HG02623 (cell line): ENCODE data around the gene TSHR.
A peak's percentile ranks its signal among the peaks of the same experiment; 100 is the strongest.
"Not testable (repeated sequence)": the region's sequence is repeated elsewhere in the genome, so short reads cannot be mapped to it uniquely, and the experiment has no call there.

ENCODE experiments used
- ATAC-seq: cut with Tn5 transposase; IDR thresholded peaks from one replicate; pipeline ENCODE4 v1.9.1; 2021; ENCODE audit warnings: moderate library complexity; ENCODE audit not compliant: unreplicated experiment

The TSHR gene

GRCh38 chr14:80948291-80948690 is 7.1 kb upstream of the TSHR start:
- ATAC-seq = no peak

- no peak for ATAC-seq
Measured at GRCh38 chr14:80951491-80951890, 3.9 kb upstream of the TSHR start.

GRCh38 chr14:80953211-80953610 is 2.2 kb upstream of the TSHR start:
- ATAC-seq = not testable (repeated sequence)

GRCh38 chr14:80954687-80955299 is 628 bp upstream of the TSHR start:
- no peak for ATAC-seq

- no peak for ATAC-seq
Measured at GRCh38 chr14:80956102-80956501, 681 bp downstream of the TSHR start.

- no peak for ATAC-seq
Measured at GRCh38 chr14:80956922-80957321, 1.5 kb downstream of the TSHR start.

- no peak for ATAC-seq
Measured at GRCh38 chr14:80957613-80958012, 2.2 kb downstream of the TSHR start.

- no peak for ATAC-seq
Measured at GRCh38 chr14:80958226-80958625, 2.8 kb downstream of the TSHR start.

- ATAC-seq = no peak
Measured at GRCh38 chr14:80958939-80959338, 3.5 kb downstream of the TSHR start.

GRCh38 chr14:80959496-80959895 is 4.1 kb downstream of the TSHR start:
- peak; percentile 97 for ATAC-seq

- no peak for ATAC-seq
Measured at GRCh38 chr14:80965037-80965436, 9.6 kb downstream of the TSHR start.

- no peak for ATAC-seq
Measured at GRCh38 chr14:80973931-80974641, 18.7 kb downstream of the TSHR start.

GRCh38 chr14:80974679-80975078 is 19.3 kb downstream of the TSHR start:
- ATAC-seq = no peak

- ATAC-seq = no peak
Measured at GRCh38 chr14:80977221-80977620, 21.8 kb downstream of the TSHR start.

- ATAC-seq = no peak
Measured at GRCh38 chr14:80978403-80978802, 23.0 kb downstream of the TSHR start.

- no peak for ATAC-seq
Measured at GRCh38 chr14:80979951-80980350, 24.5 kb downstream of the TSHR start.

- no peak for ATAC-seq
Measured at GRCh38 chr14:80981156-80981555, 25.7 kb downstream of the TSHR start.

- no peak for ATAC-seq
Measured at GRCh38 chr14:80981673-80982072, 26.3 kb downstream of the TSHR start.

GRCh38 chr14:80982711-80983110 is 27.3 kb downstream of the TSHR start:
- no peak for ATAC-seq

- peak; percentile 64 for ATAC-seq
Measured at GRCh38 chr14:80987235-80988032, 32.0 kb downstream of the TSHR start.

GRCh38 chr14:80988192-80988591 is 32.8 kb downstream of the TSHR start:
- ATAC-seq = no peak
